SH-SY5Y (cell line): Measurements from ENCODE around the gene CCDC117.

Experiments used
- GATA2 ChIP-seq: IDR thresholded peaks from 2 replicates; pipeline ENCODE4 v1.6.1; 2011; ENCODE audit warnings: mild to moderate bottlenecking, low read depth, low read length
- GATA3 ChIP-seq: IDR thresholded peaks from 2 replicates; pipeline ENCODE4 v1.6.1; 2011; ENCODE audit warnings: low read depth, mild to moderate bottlenecking, low read length, moderate library complexity

GRCh38 chr22:28817064-28817463 lies 44.6 kb downstream of the CCDC117 start:
- TF ChIP-seq GATA2 (no peak), GATA3 (no peak)
